Skeletal muscle satellite cell (primary cell): ENCODE measurements around the gene CLCN5.

ENCODE experiments used
- H3K27me3 ChIP-seq: 2 replicates; pipeline ENCODE4 v1.7.0; 2013; ENCODE audit warnings: low read length; ENCODE audit not compliant: control insufficient read depth, insufficient read depth
- H3K36me3 ChIP-seq: 2 replicates; pipeline ENCODE4 v1.7.0; 2013; ENCODE audit warnings: mild to moderate bottlenecking, control low read depth, low read length; ENCODE audit not compliant: insufficient read depth
- H3K4me1 ChIP-seq: 2 replicates; pipeline ENCODE4 v1.7.0; 2013; ENCODE audit warnings: low read length; ENCODE audit not compliant: control insufficient read depth, insufficient read depth
- H3K4me2 ChIP-seq: 2 replicates; pipeline ENCODE4 v1.7.0; 2013; ENCODE audit warnings: mild to moderate bottlenecking, low read length
- H3K4me3 ChIP-seq: 2 replicates; pipeline ENCODE4 v1.7.0; 2013; ENCODE audit warnings: low read length
- H3K9ac ChIP-seq: 2 replicates; pipeline ENCODE4 v1.7.0; 2013; ENCODE audit warnings: mild to moderate bottlenecking, low read depth, low read length, moderate library complexity
- H3K9me3 ChIP-seq: replicated peaks from 2 replicates; pipeline ENCODE4 v1.7.0; 2013; ENCODE audit warnings: mild to moderate bottlenecking, control low read depth, low read length

The CLCN5 gene

GRCh38 chrX:50068893-50069292 is 146.5 kb downstream of the CLCN5 start:
- Histone ChIP-seq H3K36me3 (no peaks in the 10 kb centered on the region), H3K9me3 (no peaks in the 10 kb centered on the region), H3K27me3 (peaks cover 4% of the 10 kb centered on the region), H3K4me2 (no peak overlapping the region), H3K4me1 (no peaks in the 10 kb centered on the region), H3K4me3 (no peak overlapping the region), H3K9ac (no peak overlapping the region)

GRCh38 chrX:50071494-50071893 is 149.1 kb downstream of the CLCN5 start:
- H3K27me3 ChIP-seq: peaks cover 4% of the 10 kb centered on the region
- no peaks in the 10 kb centered on the region for H3K9me3 ChIP-seq
- H3K4me1 ChIP-seq: no peaks in the 10 kb centered on the region
- no peak overlapping the region for H3K9ac ChIP-seq
- H3K36me3 ChIP-seq: no peaks in the 10 kb centered on the region
- no peak overlapping the region for H3K4me2 ChIP-seq
- H3K4me3 ChIP-seq: no peak overlapping the region

GRCh38 chrX:50072110-50072509 is 149.7 kb downstream of the CLCN5 start:
- Histone ChIP-seq H3K9ac (no peak overlapping the region), H3K4me3 (no peak overlapping the region), H3K36me3 (no peaks in the 10 kb centered on the region)

GRCh38 chrX:50073601-50074000 is 151.2 kb downstream of the CLCN5 start:
- no peaks in the 10 kb centered on the region for H3K9me3 ChIP-seq
- no peak overlapping the region for H3K4me2 ChIP-seq
- no peaks in the 10 kb centered on the region for H3K4me1 ChIP-seq
- no peak overlapping the region for H3K9ac ChIP-seq
- H3K4me3 ChIP-seq: no peak overlapping the region
- no peaks in the 10 kb centered on the region for H3K36me3 ChIP-seq
- H3K27me3 ChIP-seq: peaks cover 4% of the 10 kb centered on the region

More at GRCh38 chrX:50072110-50072509, 149.7 kb downstream of the CLCN5 start:
- H3K4me1 ChIP-seq: no peaks in the 10 kb centered on the region
- H3K9me3 ChIP-seq: no peaks in the 10 kb centered on the region
- peaks cover 4% of the 10 kb centered on the region for H3K27me3 ChIP-seq
- no peak overlapping the region for H3K4me2 ChIP-seq

- Histone ChIP-seq H3K9me3 (no peaks in the 10 kb centered on the region), H3K9ac (no peak overlapping the region), H3K4me1 (no peaks in the 10 kb centered on the region), H3K27me3 (no peaks in the 10 kb centered on the region), H3K36me3 (no peaks in the 10 kb centered on the region), H3K4me2 (no peak overlapping the region), H3K4me3 (no peak overlapping the region)
Measured at GRCh38 chrX:50075630-50076339, 153.4 kb downstream of the CLCN5 start.

- no peak overlapping the region for H3K4me3 ChIP-seq
- no peaks in the 10 kb centered on the region for H3K4me1 ChIP-seq
- no peaks in the 10 kb centered on the region for H3K9me3 ChIP-seq
- no peak overlapping the region for H3K9ac ChIP-seq
- no peaks in the 10 kb centered on the region for H3K27me3 ChIP-seq
- H3K4me2 ChIP-seq: no peak overlapping the region
- H3K36me3 ChIP-seq: no peaks in the 10 kb centered on the region
Measured at GRCh38 chrX:50081282-50081889, 159.0 kb downstream of the CLCN5 start.

- no peaks in the 10 kb centered on the region for H3K4me1 ChIP-seq
- H3K4me2 ChIP-seq: no peak overlapping the region
- H3K9ac ChIP-seq: no peak overlapping the region
- H3K4me3 ChIP-seq: no peak overlapping the region
- no peaks in the 10 kb centered on the region for H3K9me3 ChIP-seq
- no peaks in the 10 kb centered on the region for H3K36me3 ChIP-seq
- no peaks in the 10 kb centered on the region for H3K27me3 ChIP-seq
Measured at GRCh38 chrX:50082741-50083140, 160.3 kb downstream of the CLCN5 start.

GRCh38 chrX:50088645-50089044 is 166.2 kb downstream of the CLCN5 start:
- H3K4me2 ChIP-seq: no peak overlapping the region
- H3K9ac ChIP-seq: no peak overlapping the region
- peaks cover 2% of the 10 kb centered on the region for H3K27me3 ChIP-seq
- H3K9me3 ChIP-seq: no peaks in the 10 kb centered on the region
- no peaks in the 10 kb centered on the region for H3K36me3 ChIP-seq
- H3K4me1 ChIP-seq: no peaks in the 10 kb centered on the region
- H3K4me3 ChIP-seq: no peak overlapping the region

- Histone ChIP-seq H3K36me3 (no peaks in the 10 kb centered on the region), H3K4me1 (no peaks in the 10 kb centered on the region), H3K4me2 (no peak overlapping the region), H3K27me3 (peaks cover 2% of the 10 kb centered on the region), H3K4me3 (no peak overlapping the region), H3K9me3 (no peaks in the 10 kb centered on the region), H3K9ac (no peak overlapping the region)
Measured at GRCh38 chrX:50093625-50094024, 171.2 kb downstream of the CLCN5 start.

- Histone ChIP-seq H3K9ac (no peak overlapping the region), H3K36me3 (no peaks in the 10 kb centered on the region), H3K9me3 (no peaks in the 10 kb centered on the region), H3K4me2 (no peak overlapping the region), H3K4me1 (no peaks in the 10 kb centered on the region), H3K27me3 (no peaks in the 10 kb centered on the region), H3K4me3 (no peak overlapping the region)
Measured at GRCh38 chrX:50097071-50097470, 174.7 kb downstream of the CLCN5 start.

GRCh38 chrX:50098241-50098640 is 175.8 kb downstream of the CLCN5 start:
- Histone ChIP-seq H3K9me3 (no peaks in the 10 kb centered on the region), H3K27me3 (no peaks in the 10 kb centered on the region), H3K36me3 (no peaks in the 10 kb centered on the region), H3K4me2 (no peak overlapping the region), H3K4me1 (no peaks in the 10 kb centered on the region), H3K9ac (no peak overlapping the region), H3K4me3 (no peak overlapping the region)

- H3K4me1 ChIP-seq: no peaks in the 10 kb centered on the region
- H3K4me3 ChIP-seq: no peak overlapping the region
- no peaks in the 10 kb centered on the region for H3K9me3 ChIP-seq
- no peaks in the 10 kb centered on the region for H3K36me3 ChIP-seq
- no peaks in the 10 kb centered on the region for H3K27me3 ChIP-seq
- no peak overlapping the region for H3K4me2 ChIP-seq
- no peak overlapping the region for H3K9ac ChIP-seq
Measured at GRCh38 chrX:50098749-50099148, 176.4 kb downstream of the CLCN5 start.
